ENCODE measurements around the gene FSCN2. TPM values are rescaled to one million over a fixed set of nuclear protein-coding genes. Genes with fewer than 3 reads are reported as not detected.
"Not testable (repeated sequence)": the region's sequence is repeated elsewhere in the genome, so short reads cannot be mapped to it uniquely, and the experiment has no call there.

Gene FSCN2
- total and polyA plus RNA-seq, 2 of the 4 experiments (the other 2 are of a cell fraction): 0.18 to 0.84 TPM

DNA sequence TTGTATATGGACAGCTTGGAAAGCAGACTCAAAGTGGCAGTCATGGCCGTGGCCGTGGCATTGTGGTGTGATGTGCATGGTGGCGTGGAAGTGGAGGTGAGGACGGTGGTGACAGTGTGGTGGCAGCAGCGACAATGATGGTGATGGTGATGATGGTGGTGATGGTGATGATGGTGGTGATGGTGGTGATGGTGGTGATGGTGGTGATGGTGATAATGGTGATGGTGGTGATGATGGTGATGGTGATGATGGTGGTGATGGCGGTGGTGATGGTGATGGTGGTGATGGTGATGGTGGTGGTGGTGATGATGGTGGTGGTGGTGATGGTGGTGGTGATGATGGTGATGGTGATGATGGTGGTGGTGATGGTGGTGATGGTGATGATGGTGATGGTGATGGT lies 2.8 kb downstream of the FSCN2 start:
- H3K9me1 ChIP-seq (ENCODE audit: insufficient read depth, low read length); DNase-seq; H2BK120ac ChIP-seq (ENCODE audit: low read depth, low read length); ATAC-seq (ENCODE audit: low read depth); BruUV-seq (replicated peaks); H3K4ac ChIP-seq (ENCODE audit: low read depth, low read length); H3K56ac ChIP-seq (ENCODE audit: extremely low read depth, insufficient read depth, low read length); H4K8ac ChIP-seq (ENCODE audit: low read depth in 2 of 2, low read length in 2 of 2); H2AK5ac ChIP-seq (ENCODE audit: low read depth, low read length); H2AK9ac ChIP-seq (replicated peaks; ENCODE audit: low read depth, low read length, poor library complexity); H2AFZ ChIP-seq (replicated peaks; ENCODE audit: low read length, poor library complexity); H2BK20ac ChIP-seq (ENCODE audit: low read depth, low read length); in situ Hi-C loops (cut with MboI; ENCODE audit: low sequenced_read_pairs); H3K36me3 ChIP-seq (ENCODE audit: control insufficient read depth, insufficient read depth, low read length); H3K4me3 ChIP-seq (ENCODE audit: insufficient read depth, low read depth, low read length); CTCF ChIA-PET; H3K14ac ChIP-seq (replicated peaks; ENCODE audit: low read depth, low read length); H3K9ac ChIP-seq (ENCODE audit: low read depth, low read length); H4K5ac ChIP-seq (ENCODE audit: low read depth, low read length); H2BK15ac ChIP-seq (ENCODE audit: low read depth, low read length); dilution Hi-C loops (cut with HindIII; ENCODE audit: low sequenced_read_pairs, unreplicated experiment); H4K91ac ChIP-seq (ENCODE audit: insufficient read depth, low read depth, low read length); H3K18ac ChIP-seq (ENCODE audit: low read depth, low read length); H3K23ac ChIP-seq (ENCODE audit: low read depth, low read length); H3K27ac ChIP-seq (ENCODE audit: insufficient read depth, low read length); H3K4me1 ChIP-seq (ENCODE audit: control insufficient read depth, insufficient read depth, low read length); H3K4me2 ChIP-seq (ENCODE audit: low read depth, low read length); H3K79me1 ChIP-seq (ENCODE audit: low read depth in 1 of 2, low read length in 2 of 2); POLR2A ChIA-PET (ENCODE audit: unreplicated experiment); H4K20me1 ChIP-seq (ENCODE audit: insufficient read depth, low read length); H3K9me3 ChIP-seq (ENCODE audit: control insufficient read depth, insufficient read depth, low read length); intact Hi-C loops (cut with micrococcal nuclease): not testable (repeated sequence)
- peak overlapping the region; percentile 44 for H2BK5ac ChIP-seq (ENCODE audit: low read depth, low read length, poor library complexity, severe bottlenecking)
- 98% methylated on average over 5 of the region's 6 CpGs; no CpG with 5 or more reads in 1 of the 2 experiments for WGBS, 2 experiments (ENCODE audit: extremely low coverage in 2 of 2, insufficient read length in 1 of 2)
- H3K27me3 ChIP-seq (ENCODE audit: control insufficient read depth, insufficient read depth, low read length): peaks cover 11% of the 10 kb centered on the region

DNA sequence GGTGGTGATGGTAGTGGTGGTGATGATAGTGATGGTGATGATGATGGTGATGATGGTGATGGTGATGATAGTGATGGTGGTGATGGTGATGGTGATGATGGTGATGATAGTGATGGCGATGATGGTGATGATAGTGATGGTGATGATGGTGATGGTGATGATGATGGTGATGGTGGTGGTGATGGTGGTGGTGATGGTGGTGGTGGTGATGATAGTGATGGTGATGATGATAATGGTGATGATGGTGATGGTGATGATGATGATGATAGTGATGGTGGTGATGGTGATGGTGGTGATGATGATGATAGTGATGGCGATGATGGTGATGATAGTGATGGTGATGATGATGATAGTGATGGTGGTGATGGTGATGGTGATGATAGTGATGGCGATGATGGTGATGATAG lies 3.8 kb downstream of the FSCN2 start:
- in situ Hi-C loops (cut with MboI; ENCODE audit: low sequenced_read_pairs): not testable (repeated sequence)

More for the DNA sequence above, 3.8 kb downstream of the FSCN2 start:
- H2BK120ac ChIP-seq (ENCODE audit: low read depth, low read length); intact Hi-C loops (cut with micrococcal nuclease); H4K5ac ChIP-seq (ENCODE audit: low read depth, low read length); H3K79me1 ChIP-seq (ENCODE audit: low read depth in 1 of 2, low read length in 2 of 2); H4K91ac ChIP-seq (ENCODE audit: insufficient read depth, low read depth, low read length); H3K9ac ChIP-seq (ENCODE audit: low read depth, low read length); ATAC-seq (ENCODE audit: low read depth); H3K9me3 ChIP-seq (ENCODE audit: control insufficient read depth, insufficient read depth, low read length); H3K14ac ChIP-seq (replicated peaks; ENCODE audit: low read depth, low read length); BruUV-seq (replicated peaks); H2AK5ac ChIP-seq (ENCODE audit: low read depth, low read length); H3K4ac ChIP-seq (ENCODE audit: low read depth, low read length); H2BK20ac ChIP-seq (ENCODE audit: low read depth, low read length); H2BK15ac ChIP-seq (ENCODE audit: low read depth, low read length); H4K20me1 ChIP-seq (ENCODE audit: insufficient read depth, low read length); H2AK9ac ChIP-seq (replicated peaks; ENCODE audit: low read depth, low read length, poor library complexity); H2AFZ ChIP-seq (replicated peaks; ENCODE audit: low read length, poor library complexity); H3K4me3 ChIP-seq (ENCODE audit: insufficient read depth, low read depth, low read length); CTCF ChIA-PET; H3K4me2 ChIP-seq (ENCODE audit: low read depth, low read length); H3K36me3 ChIP-seq (ENCODE audit: control insufficient read depth, insufficient read depth, low read length); POLR2A ChIA-PET (ENCODE audit: unreplicated experiment); H3K56ac ChIP-seq (ENCODE audit: extremely low read depth, insufficient read depth, low read length); H4K8ac ChIP-seq (ENCODE audit: low read depth in 2 of 2, low read length in 2 of 2); dilution Hi-C loops (cut with HindIII; ENCODE audit: low sequenced_read_pairs, unreplicated experiment); H3K18ac ChIP-seq (ENCODE audit: low read depth, low read length); H3K4me1 ChIP-seq (ENCODE audit: control insufficient read depth, insufficient read depth, low read length); H3K9me1 ChIP-seq (ENCODE audit: insufficient read depth, low read length); DNase-seq; H3K27ac ChIP-seq (ENCODE audit: insufficient read depth, low read length); H3K23ac ChIP-seq (ENCODE audit: low read depth, low read length): not testable (repeated sequence)
- H2BK5ac ChIP-seq (ENCODE audit: low read depth, low read length, poor library complexity, severe bottlenecking): peak overlapping the region; percentile 39
- peaks cover 18% of the 10 kb centered on the region for H3K27me3 ChIP-seq (ENCODE audit: control insufficient read depth, insufficient read depth, low read length)
- 98% methylated on average over 3 of the region's 3 CpGs; no CpG with 5 or more reads in 1 of the 2 experiments for WGBS, 2 experiments (ENCODE audit: extremely low coverage in 2 of 2, insufficient read length in 1 of 2)

Measured in IMR-90 (cell line).